BLaER1 (cell line): Measurements from ENCODE around the gene RPRD2.
A peak's percentile ranks its signal among the peaks of the same experiment; 100 is the strongest.

ENCODE experiments used
- H3K27ac ChIP-seq: shearing (Covaris generic); formaldehyde crosslinking; 2 replicates; pipeline ENCODE4 v1.8.1; 2022
- H3K27me3 ChIP-seq: shearing (Covaris generic); formaldehyde crosslinking; 2 replicates; pipeline ENCODE4 v1.8.1; 2022
- H3K36me3 ChIP-seq: shearing (Covaris generic); formaldehyde crosslinking; 2 replicates; pipeline ENCODE4 v1.8.1; 2022
- H3K4me1 ChIP-seq: shearing (Covaris generic); formaldehyde crosslinking; 2 replicates; pipeline ENCODE4 v1.8.1; 2022
- H3K4me2 ChIP-seq: shearing (Covaris generic); formaldehyde crosslinking; 2 replicates; pipeline ENCODE4 v1.8.1; 2022
- H3K4me3 ChIP-seq: shearing (Covaris generic); formaldehyde crosslinking; 2 replicates; pipeline ENCODE4 v1.8.1; 2022
- H3K9ac ChIP-seq: shearing (Covaris generic); formaldehyde crosslinking; 2 replicates; pipeline ENCODE4 v1.8.1; 2022
- H3K9me3 ChIP-seq: shearing (Covaris generic); formaldehyde crosslinking; 2 replicates; pipeline ENCODE4 v1.8.1; 2022
- H4K20me1 ChIP-seq: shearing (Covaris generic); formaldehyde crosslinking; 2 replicates; pipeline ENCODE4 v1.8.1; 2022
- Cebpa-rat ChIP-seq: shearing (Covaris generic); IDR thresholded peaks from 2 replicates; pipeline ENCODE4 v1.8.1; 2022

RPRD2 gene

DNA sequence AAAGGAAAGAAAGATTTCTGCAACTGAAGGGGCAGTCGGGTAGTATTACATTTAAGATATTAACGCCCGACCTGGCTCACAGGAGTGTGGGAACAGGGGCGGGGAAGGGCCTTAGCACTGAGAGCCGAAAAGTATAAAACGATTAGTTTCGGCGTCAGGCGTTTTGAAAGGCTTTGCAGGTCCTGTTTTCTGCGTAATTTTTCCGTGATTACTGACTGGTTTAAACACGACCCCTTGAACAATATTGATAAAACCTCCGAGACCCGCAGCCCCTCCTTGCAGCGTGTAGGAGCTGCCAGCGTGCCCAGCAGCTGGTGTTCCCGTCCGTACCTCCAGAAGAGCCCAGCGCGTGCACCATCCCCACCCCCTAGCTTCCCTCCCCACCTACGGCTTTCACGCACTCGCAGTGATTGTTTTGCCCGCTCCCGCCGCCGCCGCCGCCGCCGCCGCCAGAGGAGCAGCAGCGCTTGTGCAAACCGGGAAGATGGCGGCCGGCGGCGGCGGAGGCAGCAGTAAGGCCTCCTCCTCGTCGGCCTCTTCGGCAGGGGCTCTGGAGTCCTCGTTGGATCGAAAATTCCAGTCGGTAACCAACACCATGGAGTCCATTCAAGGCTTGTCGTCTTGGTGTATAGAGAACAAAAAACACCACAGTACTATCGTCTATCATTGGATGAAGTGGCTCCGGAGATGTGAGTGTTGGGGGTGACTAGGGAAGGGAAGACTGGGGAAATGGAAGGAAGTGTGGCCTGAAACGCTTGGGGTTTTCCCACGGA, 470 bp downstream of the RPRD2 start:
- peak overlapping the region; percentile 76 for H3K4me3 ChIP-seq
- no peaks in the 10 kb centered on the region for H3K36me3 ChIP-seq
- peaks cover 31% of the 10 kb centered on the region for H3K4me1 ChIP-seq
- no peak for TF ChIP-seq Cebpa-rat
- H3K27ac ChIP-seq: peak overlapping the region; percentile 94
- no peaks in the 10 kb centered on the region for H3K27me3 ChIP-seq
- peaks cover 23% of the 10 kb centered on the region for H4K20me1 ChIP-seq
- H3K9me3 ChIP-seq: no peaks in the 10 kb centered on the region
- H3K4me2 ChIP-seq: peak overlapping the region; percentile 88
- peak overlapping the region; percentile 90 for H3K9ac ChIP-seq

DNA sequence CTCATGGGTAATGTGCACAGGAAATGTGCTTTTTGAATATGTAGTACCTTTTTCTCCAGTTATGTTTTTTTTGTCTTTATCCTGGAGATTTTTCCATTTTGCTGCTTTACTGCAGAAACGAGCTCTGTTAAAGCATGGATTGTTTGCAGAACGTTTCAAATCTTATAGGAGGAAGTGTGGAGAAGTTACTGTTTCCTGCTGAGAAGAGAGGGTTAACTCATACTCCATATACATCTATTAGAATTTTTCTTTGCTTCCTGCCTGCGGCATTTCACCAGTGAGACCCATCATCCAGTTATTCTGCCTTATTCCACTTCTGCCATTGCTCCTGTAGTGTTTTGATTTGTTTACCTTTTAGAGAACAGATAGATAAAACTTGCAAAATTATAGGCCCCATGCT, 2.0 kb downstream of the RPRD2 start:
- Histone ChIP-seq H3K36me3 (peaks cover 5% of the 10 kb centered on the region; the same call in 1 of the 2 replicates), H3K27me3 (no peaks in the 10 kb centered on the region), H3K27ac (peak overlapping the region; percentile 94), H3K9ac (peak overlapping the region; percentile 90), H3K4me1 (peaks cover 31% of the 10 kb centered on the region), H4K20me1 (peaks cover 38% of the 10 kb centered on the region), H3K4me2 (peak overlapping the region; percentile 88), H3K9me3 (no peaks in the 10 kb centered on the region), H3K4me3 (peak overlapping the region; percentile 76)
- TF ChIP-seq Cebpa-rat: no peak

DNA sequence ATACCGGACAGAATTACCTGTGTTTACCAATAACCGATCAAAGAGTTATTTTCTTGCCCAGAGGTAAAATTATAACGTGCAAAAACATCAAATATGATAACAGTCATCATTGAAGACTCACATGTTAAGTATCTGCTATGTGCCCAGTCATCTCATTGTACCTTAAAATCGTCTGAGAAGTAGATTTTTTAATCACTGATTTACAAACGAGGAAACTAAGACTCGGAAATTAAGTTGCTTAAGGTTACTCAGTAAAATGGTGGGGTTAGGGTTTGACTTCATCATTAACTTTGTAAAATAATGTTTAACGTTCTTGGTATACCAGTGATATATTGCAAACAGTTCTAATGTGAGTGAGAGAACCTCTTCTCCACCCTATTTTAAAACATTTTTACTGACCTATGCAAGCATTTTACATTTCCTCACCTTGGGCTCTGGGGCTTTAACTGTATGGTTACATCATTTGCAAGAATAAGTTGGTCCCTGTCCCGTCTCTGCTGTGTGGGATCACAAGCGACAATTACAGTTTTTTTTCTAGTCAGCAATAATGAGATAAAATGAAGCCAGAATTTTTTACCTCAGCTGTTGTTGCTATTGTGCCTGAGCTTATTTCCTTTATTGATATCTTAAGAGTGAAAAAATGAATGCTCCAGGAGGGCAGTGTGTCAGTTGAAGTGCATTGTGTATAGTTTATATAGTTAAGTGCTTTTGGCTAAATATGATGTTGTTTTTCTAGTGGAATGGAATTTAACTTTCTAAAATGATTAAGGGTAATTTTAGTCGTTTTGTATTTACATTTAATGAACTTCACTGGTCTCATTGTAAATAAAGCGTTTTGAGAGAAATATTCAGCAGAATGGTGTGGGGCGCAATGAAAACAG, 2.7 kb downstream of the RPRD2 start:
- H4K20me1 ChIP-seq: peaks cover 45% of the 10 kb centered on the region
- no peak for TF ChIP-seq Cebpa-rat
- H3K27ac ChIP-seq: peak overlapping the region; percentile 94

DNA sequence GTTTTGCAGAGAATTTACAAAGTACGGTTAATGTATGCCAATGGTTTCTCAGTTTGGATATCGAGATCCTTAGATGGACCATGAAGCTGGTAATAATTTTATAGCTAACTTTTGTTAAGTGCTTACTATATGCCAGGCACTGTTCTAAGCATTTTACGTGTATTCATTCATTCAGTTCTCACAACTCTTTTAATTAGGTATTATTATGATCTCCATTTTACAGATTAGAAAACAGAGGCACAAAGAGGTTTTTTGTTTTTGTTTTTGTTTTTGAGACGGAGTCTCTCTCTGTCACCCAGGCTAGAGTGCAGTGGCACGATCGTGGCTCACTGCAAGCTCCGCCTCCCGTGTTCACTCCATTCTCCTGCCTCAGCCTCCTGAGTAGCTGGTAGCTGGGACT, 7.2 kb downstream of the RPRD2 start:
- Histone ChIP-seq H3K4me1 (peaks cover 18% of the 10 kb centered on the region), H4K20me1 (peaks cover 89% of the 10 kb centered on the region), H3K27ac (no peak overlapping the region), H3K9me3 (no peaks in the 10 kb centered on the region), H3K27me3 (no peaks in the 10 kb centered on the region), H3K36me3 (peaks cover 11% of the 10 kb centered on the region; the same call in 1 of the 2 replicates), H3K4me2 (no peak overlapping the region), H3K4me3 (no peak overlapping the region), H3K9ac (no peak overlapping the region)
- no peak for TF ChIP-seq Cebpa-rat

More for the DNA sequence above, 2.7 kb downstream of the RPRD2 start:
- peaks cover 31% of the 10 kb centered on the region for H3K4me1 ChIP-seq
- no peaks in the 10 kb centered on the region for H3K9me3 ChIP-seq
- H3K36me3 ChIP-seq: peaks cover 11% of the 10 kb centered on the region; the same call in 1 of the 2 replicates
- H3K4me2 ChIP-seq: peak overlapping the region; percentile 88
- H3K9ac ChIP-seq: peak overlapping the region; percentile 90
- H3K4me3 ChIP-seq: peak overlapping the region; percentile 76
- H3K27me3 ChIP-seq: no peaks in the 10 kb centered on the region

DNA sequence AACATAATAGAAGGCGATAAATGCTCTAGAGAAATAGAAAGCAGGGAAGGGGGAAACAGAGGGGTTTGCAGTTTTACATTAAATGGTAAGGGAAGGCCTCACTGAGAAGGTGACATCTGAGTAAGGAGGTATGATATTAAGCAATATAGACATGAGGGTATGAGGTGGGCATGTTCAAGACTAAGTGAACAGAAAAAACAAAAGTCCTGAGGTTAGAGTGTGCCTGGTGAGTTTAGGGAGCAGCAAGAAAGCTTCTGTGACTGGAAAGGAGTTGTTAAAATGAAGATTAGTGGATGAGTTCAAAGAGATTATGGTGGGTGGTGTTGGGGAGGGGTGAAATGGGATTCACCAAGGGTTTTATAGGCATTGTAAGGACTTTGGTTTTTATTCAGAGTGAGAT, 8.6 kb downstream of the RPRD2 start:
- peaks cover 9% of the 10 kb centered on the region; the same call in 1 of the 2 replicates for H3K9me3 ChIP-seq
- H3K9ac ChIP-seq: no peak overlapping the region
- H4K20me1 ChIP-seq: peaks cover 92% of the 10 kb centered on the region
- peaks cover 8% of the 10 kb centered on the region for H3K4me1 ChIP-seq
- H3K4me2 ChIP-seq: no peak overlapping the region
- H3K36me3 ChIP-seq: peaks cover 11% of the 10 kb centered on the region; the same call in 1 of the 2 replicates
- H3K27ac ChIP-seq: no peak overlapping the region
- no peaks in the 10 kb centered on the region for H3K27me3 ChIP-seq
- TF ChIP-seq Cebpa-rat: no peak
- no peak overlapping the region for H3K4me3 ChIP-seq

DNA sequence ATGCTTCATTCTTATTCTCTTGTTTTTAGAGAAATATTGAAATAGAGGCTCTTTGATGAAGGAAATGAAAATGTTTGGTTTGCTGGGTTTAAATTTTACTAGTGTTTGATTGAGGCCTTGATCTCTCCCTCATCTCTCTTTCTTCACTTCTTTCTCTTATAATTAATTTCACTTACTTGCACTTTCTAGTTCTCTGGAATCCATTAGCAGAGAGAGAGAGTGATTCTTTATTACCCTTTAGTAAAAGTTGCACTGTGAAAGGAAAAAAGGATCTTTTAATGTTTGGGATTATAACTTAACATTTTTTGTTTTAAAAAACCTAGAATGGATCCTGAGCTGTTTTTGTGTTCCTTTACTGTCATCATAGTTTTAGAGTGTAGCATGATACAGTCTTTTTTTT, 12.2 kb downstream of the RPRD2 start:
- Histone ChIP-seq H3K4me1 (no peaks in the 10 kb centered on the region), H3K4me2 (no peak overlapping the region), H3K36me3 (peaks cover 11% of the 10 kb centered on the region), H3K9me3 (peaks cover 9% of the 10 kb centered on the region; the same call in 1 of the 2 replicates), H3K27me3 (no peaks in the 10 kb centered on the region), H4K20me1 (peaks cover 97% of the 10 kb centered on the region), H3K27ac (no peak overlapping the region), H3K4me3 (no peak overlapping the region), H3K9ac (no peak overlapping the region)
- TF ChIP-seq Cebpa-rat: no peak

DNA sequence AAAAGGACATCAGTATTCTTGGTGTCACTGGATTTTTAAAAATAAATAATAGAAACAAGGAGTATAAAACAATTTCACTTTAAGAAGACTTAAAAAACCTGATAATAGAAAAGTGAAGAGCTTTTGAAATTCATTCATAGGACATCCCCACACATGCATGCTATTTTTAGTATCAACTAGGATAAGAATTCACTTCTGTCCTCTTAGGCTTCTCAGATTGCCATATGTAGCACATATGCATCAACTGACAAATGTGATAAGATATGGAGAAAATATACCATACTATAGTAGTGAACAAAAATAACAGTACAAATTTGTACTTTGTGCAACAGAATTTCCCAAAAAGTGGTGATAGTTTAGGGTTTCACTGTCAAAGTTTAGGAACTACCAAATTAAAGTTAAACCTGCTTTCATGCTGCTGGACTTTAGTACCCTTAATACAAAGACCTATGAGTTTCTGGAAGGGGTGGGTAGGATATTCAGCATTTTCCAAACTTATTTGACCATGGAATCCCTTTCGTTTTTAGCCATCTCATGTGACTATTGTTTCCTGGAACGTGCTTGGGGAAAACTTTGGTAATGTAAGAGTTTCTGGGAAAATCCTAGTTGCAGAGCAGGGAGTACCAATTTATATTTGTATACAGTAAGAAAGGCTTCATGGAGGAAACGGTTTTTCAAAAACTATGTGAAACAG, 19.8 kb downstream of the RPRD2 start:
- no peak overlapping the region for H3K9ac ChIP-seq
- no peak overlapping the region for H3K4me2 ChIP-seq
- H4K20me1 ChIP-seq: peaks cover 98% of the 10 kb centered on the region
- no peak for TF ChIP-seq Cebpa-rat
- H3K4me3 ChIP-seq: no peak overlapping the region
- H3K36me3 ChIP-seq: peaks cover 33% of the 10 kb centered on the region
- H3K9me3 ChIP-seq: no peaks in the 10 kb centered on the region
- no peak overlapping the region for H3K27ac ChIP-seq
- H3K4me1 ChIP-seq: no peaks in the 10 kb centered on the region
- no peaks in the 10 kb centered on the region for H3K27me3 ChIP-seq

DNA sequence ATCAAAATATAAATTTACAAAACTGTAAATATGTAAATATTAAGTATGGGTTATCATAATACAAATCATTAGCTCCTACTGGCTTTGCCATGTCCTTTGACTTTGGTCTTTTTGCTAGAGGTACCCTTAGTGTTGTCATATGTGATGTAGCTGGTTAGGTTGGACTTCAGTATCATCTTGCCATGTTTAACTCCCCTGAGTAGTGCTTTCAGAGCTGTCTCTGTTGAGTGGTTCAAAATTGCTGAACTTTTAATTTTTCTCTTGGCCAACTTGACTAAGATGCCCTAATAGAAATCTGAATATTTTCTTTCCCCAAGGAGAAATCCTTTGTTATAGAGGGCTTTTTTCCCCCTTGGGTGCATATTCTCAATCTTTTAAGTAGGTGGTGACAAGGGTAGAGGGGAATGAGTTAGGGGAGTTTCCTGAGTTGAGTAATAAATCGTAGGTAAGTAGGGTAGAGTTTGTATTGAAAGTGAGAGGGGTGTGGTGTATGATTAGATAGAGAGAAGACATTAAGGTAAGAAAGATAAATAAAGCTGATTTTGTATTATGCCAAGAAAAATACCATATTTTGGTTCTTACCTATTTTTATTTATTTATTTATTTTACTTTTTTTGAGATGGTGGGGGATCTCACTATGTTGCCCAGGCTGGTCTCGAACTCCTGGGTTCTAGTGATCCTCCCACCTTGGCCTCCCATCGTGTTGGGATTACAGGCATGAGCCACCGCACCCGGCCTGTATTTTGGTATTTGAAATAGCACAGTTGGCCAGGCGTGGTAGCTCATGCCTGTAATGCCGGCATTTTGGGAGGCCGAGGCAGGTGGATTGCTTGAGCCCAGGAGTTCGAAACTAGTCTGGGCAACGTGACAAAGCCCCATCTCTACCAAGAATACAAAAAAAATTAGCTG, 21.8 kb downstream of the RPRD2 start:
- no peaks in the 10 kb centered on the region for H3K9me3 ChIP-seq
- no peak overlapping the region for H3K27ac ChIP-seq
- no peak overlapping the region for H3K4me2 ChIP-seq
- H4K20me1 ChIP-seq: peaks cover 98% of the 10 kb centered on the region
- H3K4me3 ChIP-seq: no peak overlapping the region
- no peak for TF ChIP-seq Cebpa-rat
- no peaks in the 10 kb centered on the region for H3K4me1 ChIP-seq
- H3K27me3 ChIP-seq: no peaks in the 10 kb centered on the region
- no peak overlapping the region for H3K9ac ChIP-seq
- H3K36me3 ChIP-seq: peaks cover 36% of the 10 kb centered on the region

DNA sequence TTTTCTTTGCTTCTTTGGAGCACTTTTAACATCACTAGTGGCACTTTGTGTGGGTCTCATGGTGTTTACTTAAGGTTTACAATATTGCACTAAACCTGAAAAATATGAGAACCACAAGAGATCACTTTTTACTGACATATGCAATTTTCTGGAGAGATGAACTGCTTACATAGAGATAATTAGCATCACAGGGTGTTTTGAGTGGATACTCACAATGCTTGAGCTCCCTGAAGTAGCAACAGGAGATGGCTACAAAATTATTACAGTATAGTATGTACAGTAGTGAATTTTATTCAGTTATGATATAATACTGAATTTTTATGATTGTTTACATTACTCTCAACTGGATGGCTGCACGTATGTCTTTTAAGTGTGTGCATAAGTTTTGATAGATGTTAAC, 22.6 kb downstream of the RPRD2 start:
- H3K4me2 ChIP-seq: no peak overlapping the region
- no peaks in the 10 kb centered on the region for H3K4me1 ChIP-seq
- H4K20me1 ChIP-seq: peaks cover 98% of the 10 kb centered on the region
- TF ChIP-seq Cebpa-rat: no peak
- H3K27ac ChIP-seq: no peak overlapping the region
- peaks cover 39% of the 10 kb centered on the region for H3K36me3 ChIP-seq
- no peak overlapping the region for H3K9ac ChIP-seq
- H3K9me3 ChIP-seq: no peaks in the 10 kb centered on the region
- no peak overlapping the region for H3K4me3 ChIP-seq
- no peaks in the 10 kb centered on the region for H3K27me3 ChIP-seq
